K562 (cell line): Measurements from ENCODE around the gene PTRH1. TPM values are rescaled to one million over a fixed set of nuclear protein-coding genes. Genes with fewer than 3 reads are reported as not detected.
A peak's percentile ranks its signal among the peaks of the same experiment; 100 is the strongest.

ENCODE experiments used
- ATAC-seq: fragments of 200-7000 bp; cut with Tn5 transposase; 3 replicates; pipeline ENCODE4 v1.9.1; 2020; ENCODE audit warnings: moderate library complexity
- BruUV-seq: library from RNA; stranded (reverse); fragments of 400-500 nt; replicated peaks from 2 replicates; lab custom pipeline; 2021; lab: Mats Ljungman, UMichigan
- CTCF ChIA-PET: fragments of 300-600 bp; formaldehyde crosslinking; extraction: SDS; loops from one replicate; lab custom pipeline; 2021; ENCODE audit warnings: low intra/inter-chr PET ratio; lab: Yijun Ruan, JAX
- POLR2A ChIA-PET: fragments of 300-600, 350-650 bp; sonication (Branson Sonifier 250); formaldehyde crosslinking; extraction: SDS; loops from one replicate; lab custom pipeline; 2021; ENCODE audit warnings: antibody characterized with exemption, inconsistent platforms; lab: Yijun Ruan, JAX
- DNase-seq, 4 experiments: peaks; one replicate each; pipeline versions ENCODE4 v3.0.0 to v3.0.0-alpha.2; 2011 to 2018; ENCODE audit warnings: low spot score in 3 of 4, mixed read lengths in 3 of 4; ENCODE audit errors: extremely low read depth in 1 of 4
- FAIRE-seq: peaks from 2 replicates; lab custom pipeline; 2011; peaks lifted over from hg19 to GRCh38; lab: Jason Lieb, UNC
- H2AFZ ChIP-seq: 2 replicates; pipeline ENCODE4 v1.6.0; 2011; ENCODE audit warnings: low read depth, low read length, control low read depth, inconsistent platforms
- H3K27ac ChIP-seq: fragments of 200-600 bp; 3 replicates; pipeline ENCODE4 v1.8.0; 2011; ENCODE audit warnings: low read depth, mild to moderate bottlenecking, control low read depth, inconsistent platforms, low read length, moderate library complexity, mixed read lengths; ENCODE audit errors: extremely low read depth
- H3K27me3 ChIP-seq, 2 experiments: fragments of 300-600 bp in 1 of 2; 2 replicates in 1 of 2; 3 replicates in 1 of 2; pipeline versions ENCODE4 v1.6.0 to v1.8.0; 2011; ENCODE audit warnings: inconsistent platforms in 2 of 2, low read length in 2 of 2, mild to moderate bottlenecking in 1 of 2, mixed read lengths in 1 of 2, moderate library complexity in 1 of 2; ENCODE audit not compliant: control insufficient read depth in 2 of 2, insufficient read depth in 2 of 2
- H3K36me3 ChIP-seq: fragments of 300-600 bp; 3 replicates; pipeline ENCODE4 v1.8.0; 2011; ENCODE audit warnings: mild to moderate bottlenecking, low read length, inconsistent platforms; ENCODE audit not compliant: control insufficient read depth, insufficient read depth
- H3K4me1 ChIP-seq, 2 experiments: fragments of 200-600 bp in 1 of 2; replicated peaks in 1 of 2; 2 replicates in 1 of 2; 3 replicates in 1 of 2; pipeline versions ENCODE4 v1.5.1 to v1.8.0; 2011; ENCODE audit warnings: inconsistent platforms in 2 of 2, low read length in 2 of 2, mild to moderate bottlenecking in 1 of 2, mixed read lengths in 1 of 2, moderate library complexity in 1 of 2; ENCODE audit not compliant: control insufficient read depth in 2 of 2, insufficient read depth in 2 of 2
- H3K4me2 ChIP-seq: 2 replicates; pipeline ENCODE4 v1.6.1; 2011; ENCODE audit warnings: low read length, control low read depth, inconsistent platforms, mixed read lengths; ENCODE audit not compliant: insufficient read depth
- H3K4me3 ChIP-seq: fragments of 200-600 bp; sonication (generic), shearing (Covaris generic); 2 replicates; pipeline ENCODE4 v1.5.1; 2016; ENCODE audit warnings: control low read depth, inconsistent platforms
- H3K79me2 ChIP-seq: fragments of 200-600 bp; 3 replicates; pipeline ENCODE4 v1.8.0; 2011; ENCODE audit warnings: low read length, inconsistent platforms; ENCODE audit not compliant: control insufficient read depth, insufficient read depth
- H3K9ac ChIP-seq, 2 experiments: 2 replicates each; pipeline versions ENCODE4 v1.6.0 to v1.6.1; 2011; ENCODE audit warnings: low read depth in 2 of 2, low read length in 2 of 2, control low read depth in 1 of 2, inconsistent platforms in 1 of 2, mild to moderate bottlenecking in 1 of 2, mixed read lengths in 1 of 2; ENCODE audit not compliant: insufficient read depth in 1 of 2
- H3K9me1 ChIP-seq: one replicate; pipeline ENCODE4 v1.6.0; 2011; ENCODE audit warnings: inconsistent platforms, mild to moderate bottlenecking, low read length, moderate library complexity; ENCODE audit not compliant: control insufficient read depth, insufficient read depth
- H3K9me3 ChIP-seq: replicated peaks from 2 replicates; pipeline ENCODE4 v1.5.1; 2011; ENCODE audit warnings: low read depth, low read length, inconsistent platforms; ENCODE audit not compliant: control insufficient read depth, insufficient read depth
- H4K20me1 ChIP-seq: replicated peaks from 2 replicates; pipeline ENCODE4 v1.6.1; 2011; ENCODE audit warnings: low read length, inconsistent platforms, mixed read lengths; ENCODE audit not compliant: control insufficient read depth, insufficient read depth
- ADNP ChIP-seq: fragments of 200-800 bp; sonication (Bioruptor generic); IDR thresholded peaks from 2 replicates; pipeline ENCODE4 v1.6.1; 2016; ENCODE audit warnings: missing genetic modification characterization, missing compliant biosample characterization
- BCOR ChIP-seq: fragments of 450-650 bp; IDR thresholded peaks from 2 replicates; pipeline ENCODE4 v1.6.1; 2016
- CBX1 ChIP-seq: sonication (generic); IDR thresholded peaks from 2 replicates; pipeline ENCODE4 v1.6.1; 2016; ENCODE audit warnings: antibody characterized with exemption, low read depth, mild to moderate bottlenecking
- CBX3 ChIP-seq, 2 experiments: IDR thresholded peaks; 1 replicate in 1 of 2; 2 replicates in 1 of 2; pipeline ENCODE4 v1.6.1; 2012; ENCODE audit warnings: inconsistent platforms in 2 of 2, low read length in 2 of 2, borderline replicate concordance in 1 of 2, control low read depth in 1 of 2
- DNMT1 ChIP-seq: fragments of 450-650 bp; IDR thresholded peaks from 2 replicates; pipeline ENCODE4 v1.6.1; 2016; ENCODE audit warnings: antibody characterized with exemption, mild to moderate bottlenecking
- ESRRA ChIP-seq: fragments of 450-650 bp; IDR thresholded peaks from 2 replicates; pipeline ENCODE4 v1.6.1; 2014; ENCODE audit warnings: low read depth, mild to moderate bottlenecking, moderate library complexity, borderline replicate concordance
- GTF2B ChIP-seq: IDR thresholded peaks from 2 replicates; pipeline ENCODE4 v1.6.1; 2011; ENCODE audit not compliant: insufficient read length; ENCODE audit errors: extremely low read depth
- KDM1A ChIP-seq, 2 experiments: fragments of 450-650 bp; IDR thresholded peaks; 2 replicates each; pipeline ENCODE4 v1.6.1; 2016; ENCODE audit warnings: mild to moderate bottlenecking in 2 of 2
- PHF20 ChIP-seq: fragments of 450-650 bp; IDR thresholded peaks from 2 replicates; pipeline ENCODE4 v1.6.1; 2018; ENCODE audit not compliant: partially characterized antibody
- PTBP1 ChIP-seq: fragments of 200-400 bp; formaldehyde crosslinking; IDR thresholded peaks from 2 replicates; pipeline ENCODE4 v1.6.1; 2017; ENCODE audit warnings: low read depth, low read length
- RCOR1 ChIP-seq, 2 experiments: IDR thresholded peaks; 2 replicates each; pipeline ENCODE4 v1.6.1; 2012; ENCODE audit warnings: low read depth in 2 of 2, low read length in 2 of 2, borderline replicate concordance in 1 of 2, improper control_type of control experiment in 1 of 2
- SIX5 ChIP-seq, 2 experiments: IDR thresholded peaks; 2 replicates each; pipeline ENCODE4 v1.6.1; 2011; ENCODE audit warnings: low read length in 2 of 2, borderline replicate concordance in 1 of 2, low read depth in 1 of 2, mild to moderate bottlenecking in 1 of 2, moderate library complexity in 1 of 2; ENCODE audit not compliant: insufficient read depth in 1 of 2
- SMAD3 ChIP-seq: fragments of 450-650 bp; formaldehyde crosslinking; conservative IDR thresholded peaks from 2 replicates; pipeline ENCODE4 v1.4.0; 2020; ENCODE audit warnings: mild to moderate bottlenecking
- SMARCA5 ChIP-seq: fragments of 450-650 bp; IDR thresholded peaks from 2 replicates; pipeline ENCODE4 v1.6.1; 2016
- ZBTB17 ChIP-seq: fragments of 450-650 bp; formaldehyde crosslinking; IDR thresholded peaks from 2 replicates; pipeline ENCODE4 v1.4.0; 2020; ENCODE audit warnings: mild to moderate bottlenecking
- ZNF740 ChIP-seq, 3 experiments: fragments of 200-800 bp in 1 of 3; sonication (Bioruptor generic) in 1 of 3; sonication (generic) in 1 of 3; formaldehyde crosslinking in 1 of 3; IDR thresholded peaks; 2 replicates each; pipeline versions ENCODE4 v1.6.1 to v1.8.0; 2016 to 2022; ENCODE audit warnings: mild to moderate bottlenecking in 2 of 3, missing compliant biosample characterization in 2 of 3, missing genetic modification characterization in 2 of 3, missing genetic modification reagents in 1 of 3
- ZNF75A ChIP-seq: fragments of 450-650 bp; formaldehyde crosslinking; IDR thresholded peaks from 2 replicates; pipeline ENCODE4 v1.4.0; 2020; ENCODE audit warnings: mild to moderate bottlenecking
- WGBS: fragments of 100-300 bp; shearing (Covaris generic); methylation state at CpG from one replicate; pipeline ENCODE4 v1.1.6; 2016; ENCODE audit warnings: low coverage, mixed read lengths; ENCODE audit not compliant: insufficient coverage; ENCODE audit errors: missing lambda C conversion rate; 5-methylcytosine and 5-hydroxymethylcytosine counted together
- in situ Hi-C: fragments of 300-500 bp; cut with MboI; formaldehyde crosslinking; loops from 4 replicates; pipeline ENCODE4 v1.15.0; 2018; ENCODE audit warnings: inconsistent platforms, mixed read lengths
- intact Hi-C: fragments of 100-400 bp; cut with micrococcal nuclease; formaldehyde crosslinking; loops from 2 replicates; pipeline ENCODE4 v1.14.2; 2022
- polyA plus RNA-seq, 8 experiments: library from polyadenylated mRNA; depleted of rRNA in 4 of 8; stranded (reverse) in 5 of 8; unstranded in 3 of 8; fragments of >200 nt; fragmentation: Nextera tagmentation in 2 of 8; fragmentation: Illumina TruSeq in 1 of 8; extraction: Ambion mirVana in 2 of 8; extraction: Trizol in 1 of 8; gene quantifications; 2 replicates each; pipeline versions ENCODE4 v1.2.1 to v1.2.3, GENCODE V29; 2011 to 2014; ENCODE audit warnings: inconsistent platforms in 1 of 8, missing spikeins in 1 of 8
- total RNA-seq, 7 experiments: library from RNA; depleted of rRNA in 6 of 7; stranded (reverse); fragments of >200 nt in 6 of 7; fragmentation: Illumina TruSeq in 2 of 7; extraction: Trizol in 2 of 7; gene quantifications; 2 replicates each; pipeline versions ENCODE4 v1.2.1 to v1.2.3, GENCODE V29; 2011 to 2021; ENCODE audit warnings: low replicate concordance in 1 of 7
- TF ChIP-seq, protein P1 (sequence below), 3 experiments: IDR thresholded peaks in 2 of 3; conservative IDR thresholded peaks in 1 of 3; 2 replicates each; pipeline ENCODE4 v1.5.1; 2011 to 2012; ENCODE audit warnings: low read length in 3 of 3, mild to moderate bottlenecking in 3 of 3, control low read depth in 2 of 3, improper control_type of control experiment in 1 of 3, inconsistent platforms in 1 of 3, low read depth in 1 of 3, mixed read lengths in 1 of 3, moderate library complexity in 1 of 3; ENCODE audit not compliant: insufficient read depth in 2 of 3

The PTRH1 gene
- total and polyA plus RNA-seq, 9 of the 15 experiments (the other 6 are each of a cell fraction or from before 2014, with no cell fraction given): 0.63 to 43.1 (median 5.7) TPM

DNA sequence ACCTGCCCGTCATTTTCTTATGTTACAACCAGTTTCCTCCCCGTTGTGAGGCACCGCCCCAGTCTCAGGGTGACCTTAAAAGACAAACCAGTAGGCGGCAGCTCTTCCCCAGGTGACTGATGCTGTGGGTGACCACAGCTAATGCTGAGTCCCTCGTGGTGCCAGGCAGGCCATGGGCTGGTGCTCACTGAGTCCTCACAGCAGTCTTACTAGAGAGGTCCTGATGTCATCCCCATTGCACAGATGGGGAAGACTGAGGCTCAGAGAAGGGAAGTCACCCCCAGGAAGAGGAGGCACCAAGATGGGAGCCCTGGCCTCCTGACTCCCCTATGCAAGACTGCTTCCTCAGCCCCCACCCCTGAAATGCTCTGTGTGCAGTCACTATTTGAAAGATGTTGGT, 7.7 kb downstream of the PTRH1 start:
- no peak overlapping the region for H3K4me2 ChIP-seq
- no peak overlapping the region for H3K4me3 ChIP-seq
- no TSS peak for BruUV-seq
- no peaks in the 10 kb centered on the region for H3K27me3 ChIP-seq
- H3K36me3 ChIP-seq: no peaks in the 10 kb centered on the region
- FAIRE-seq: no peak
- POLR2A ChIA-PET: interaction anchor here (1.2 kb wide), 1 partner anchor 17 kb away, joined by 3 read pairs; no protein-coding TSS in a partner anchor
- no peak overlapping the region for H3K9ac ChIP-seq
- H3K9me3 ChIP-seq: 0 out of 2 replicates have a peak, but pooled peaks cover 4% of the 10 kb centered on the region
- CTCF ChIA-PET: no interaction called here
- intact Hi-C loops: no loop called here
- 26% methylated on average over 5 of the region's 5 CpGs for WGBS
- no peaks in the 10 kb centered on the region for H4K20me1 ChIP-seq
- ATAC-seq: peak; percentile 19; the same call in 1 of the 3 replicates
- DNase-seq: peak in 3 of 4 experiments; percentile 34 to 39 (median 38)
- no peaks in the 10 kb centered on the region for H3K9me1 ChIP-seq
- H2AFZ ChIP-seq: no peak overlapping the region
- H3K4me1 ChIP-seq: peaks cover 0 to 40% of the 10 kb centered on the region in 2 experiments; a peak in 2 of 5 replicates
- no peaks in the 10 kb centered on the region for H3K79me2 ChIP-seq
- no peak overlapping the region for H3K27ac ChIP-seq
- in situ Hi-C loops: no loop called here
- TF ChIP-seq SMAD3 (CRISPR knock-in tag) (no peak), ADNP (tag) (0 out of 2 replicates have a peak, but pooled peaks have one; percentile 73), CBX3 (IDR thresholded peaks at IDR 0.05; ENCODE audit: borderline replicate concordance in 1 of 2, low read length in 2 of 2) (0 out of 3 replicates have a peak, but pooled peaks of 1 of the 2 experiments have one; percentile 45), ZNF75A (CRISPR knock-in tag) (no peak), PHF20 (peak; percentile 20), SMARCA5 (peak; percentile 55), RCOR1 (IDR thresholded peaks at IDR 0.05; ENCODE audit: borderline replicate concordance in 1 of 2, low read depth in 2 of 2, low read length in 2 of 2) (0 out of 4 replicates have a peak, but pooled peaks of 1 of the 2 experiments have one; percentile 25), DNMT1 (no peak), ZBTB17 (CRISPR knock-in tag) (no peak), ZNF740 (CRISPR knock-in tag; IDR thresholded peaks at IDR 0.05) (0 out of 2 replicates have a peak, but pooled peaks have one; percentile 21), ZNF740 (tag; IDR thresholded peaks at IDR 0.05) (no peak), PTBP1 (peak; percentile 67; the same call in 1 of the 2 replicates), CBX1 (peak; percentile 69; the same call in 1 of the 2 replicates), SIX5 (IDR thresholded peaks at IDR 0.05; ENCODE audit: borderline replicate concordance in 1 of 2, insufficient read depth in 1 of 2, low read depth in 1 of 2, low read length in 2 of 2) (no peak), ESRRA (peak; percentile 75), BCOR (peak; percentile 90), KDM1A (IDR thresholded peaks at IDR 0.05) (peak; percentile 17 to 83; a peak in 3 of 4 replicates), GTF2B (no peak)
- TF ChIP-seq, protein P1, sequence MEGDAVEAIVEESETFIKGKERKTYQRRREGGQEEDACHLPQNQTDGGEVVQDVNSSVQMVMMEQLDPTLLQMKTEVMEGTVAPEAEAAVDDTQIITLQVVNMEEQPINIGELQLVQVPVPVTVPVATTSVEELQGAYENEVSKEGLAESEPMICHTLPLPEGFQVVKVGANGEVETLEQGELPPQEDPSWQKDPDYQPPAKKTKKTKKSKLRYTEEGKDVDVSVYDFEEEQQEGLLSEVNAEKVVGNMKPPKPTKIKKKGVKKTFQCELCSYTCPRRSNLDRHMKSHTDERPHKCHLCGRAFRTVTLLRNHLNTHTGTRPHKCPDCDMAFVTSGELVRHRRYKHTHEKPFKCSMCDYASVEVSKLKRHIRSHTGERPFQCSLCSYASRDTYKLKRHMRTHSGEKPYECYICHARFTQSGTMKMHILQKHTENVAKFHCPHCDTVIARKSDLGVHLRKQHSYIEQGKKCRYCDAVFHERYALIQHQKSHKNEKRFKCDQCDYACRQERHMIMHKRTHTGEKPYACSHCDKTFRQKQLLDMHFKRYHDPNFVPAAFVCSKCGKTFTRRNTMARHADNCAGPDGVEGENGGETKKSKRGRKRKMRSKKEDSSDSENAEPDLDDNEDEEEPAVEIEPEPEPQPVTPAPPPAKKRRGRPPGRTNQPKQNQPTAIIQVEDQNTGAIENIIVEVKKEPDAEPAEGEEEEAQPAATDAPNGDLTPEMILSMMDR (IDR thresholded peaks at IDR 0.05 in 2 of 3, conservative IDR thresholded peaks at IDR 0.05 in 1 of 3; ENCODE audit: insufficient read depth in 2 of 3, low read depth in 1 of 3, low read length in 3 of 3): peak in 2 of 3 experiments; percentile 29 to 37; a peak in 2 of 6 replicates
